ENCODE measurements around the gene BICD2.

The BICD2 gene

GRCh38 chr9:92726971-92727715, 37.5 kb downstream of the BICD2 start:
- DNase-seq = peak; percentile 50

- peak; percentile 13 for DNase-seq
Measured at GRCh38 chr9:92726348-92726747, 38.3 kb downstream of the BICD2 start.

GRCh38 chr9:92725766-92726165, 38.9 kb downstream of the BICD2 start:
- peak; percentile 8 for DNase-seq

GRCh38 chr9:92725266-92725545, 39.4 kb downstream of the BICD2 start:
- peak; percentile 7 for DNase-seq

GRCh38 chr9:92724528-92725265, 39.9 kb downstream of the BICD2 start:
- DNase-seq = peak; percentile 7

GRCh38 chr9:92723801-92724323, 40.8 kb downstream of the BICD2 start:
- DNase-seq = peak; percentile 7

- DNase-seq = peak; percentile 4
Measured at GRCh38 chr9:92723299-92723625, 41.4 kb downstream of the BICD2 start.

- DNase-seq = peak; percentile 3
Measured at GRCh38 chr9:92722386-92723298, 42.0 kb downstream of the BICD2 start.

- no peak for DNase-seq
Measured at GRCh38 chr9:92721548-92721947, 43.1 kb downstream of the BICD2 start.

- no peak for DNase-seq
Measured at GRCh38 chr9:92720807-92721535, 43.7 kb downstream of the BICD2 start.

GRCh38 chr9:92720209-92720765, 44.3 kb downstream of the BICD2 start:
- no peak for DNase-seq

GRCh38 chr9:92719028-92719647, 45.5 kb downstream of the BICD2 start:
- no peak for DNase-seq

- no peak for DNase-seq
Measured at GRCh38 chr9:92718086-92719001, 46.3 kb downstream of the BICD2 start.

GRCh38 chr9:92717201-92718085, 47.2 kb downstream of the BICD2 start:
- DNase-seq = no peak

- peak; percentile 64 for DNase-seq
Measured at GRCh38 chr9:92716557-92716956, 48.1 kb downstream of the BICD2 start.

GRCh38 chr9:92715488-92716231, 49.0 kb downstream of the BICD2 start:
- no peak for DNase-seq

- no peak for DNase-seq
Measured at GRCh38 chr9:92714787-92715487, 49.7 kb downstream of the BICD2 start.

GRCh38 chr9:92714016-92714415, 50.6 kb downstream of the BICD2 start:
- no peak for DNase-seq

All from right hindlimb (tissue), 1 donor.